Stimulated activated CD8-positive, alpha-beta memory T cell treated with anti-CD3 and anti-CD28 coated beads, Interleukin-4, amount 100 ng/mL, for 4 hours (primary cell): ENCODE results near the gene DCLK1.

ENCODE experiments used
- DNase-seq, 2 donors: peaks; one replicate each; pipeline ENCODE4 v3.0.0-alpha.2; 2020; ENCODE audit warnings: low read depth in 2 of 2, low spot score in 1 of 2

The DCLK1 gene

DNA sequence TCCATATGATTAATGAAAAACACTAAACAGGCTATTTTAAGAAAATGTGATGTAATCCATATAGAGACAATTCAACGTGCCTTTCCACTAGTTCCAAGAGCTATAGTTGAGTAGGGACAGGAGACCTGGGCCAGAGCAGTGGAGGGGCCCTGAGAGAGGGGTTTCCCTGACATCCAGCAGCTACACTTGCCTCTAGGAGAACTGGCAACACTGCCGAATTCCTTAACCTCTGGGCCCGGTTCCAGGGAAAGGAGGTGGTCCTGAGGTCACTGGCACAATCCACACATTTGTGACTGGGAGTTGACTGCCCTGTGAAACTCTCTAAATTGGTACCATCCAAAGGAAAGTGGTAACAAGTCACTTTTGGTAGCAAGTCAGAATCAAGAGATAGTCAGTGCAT, 264.4 kb downstream of the DCLK1 start:
- DNase-seq: no peak

DNA sequence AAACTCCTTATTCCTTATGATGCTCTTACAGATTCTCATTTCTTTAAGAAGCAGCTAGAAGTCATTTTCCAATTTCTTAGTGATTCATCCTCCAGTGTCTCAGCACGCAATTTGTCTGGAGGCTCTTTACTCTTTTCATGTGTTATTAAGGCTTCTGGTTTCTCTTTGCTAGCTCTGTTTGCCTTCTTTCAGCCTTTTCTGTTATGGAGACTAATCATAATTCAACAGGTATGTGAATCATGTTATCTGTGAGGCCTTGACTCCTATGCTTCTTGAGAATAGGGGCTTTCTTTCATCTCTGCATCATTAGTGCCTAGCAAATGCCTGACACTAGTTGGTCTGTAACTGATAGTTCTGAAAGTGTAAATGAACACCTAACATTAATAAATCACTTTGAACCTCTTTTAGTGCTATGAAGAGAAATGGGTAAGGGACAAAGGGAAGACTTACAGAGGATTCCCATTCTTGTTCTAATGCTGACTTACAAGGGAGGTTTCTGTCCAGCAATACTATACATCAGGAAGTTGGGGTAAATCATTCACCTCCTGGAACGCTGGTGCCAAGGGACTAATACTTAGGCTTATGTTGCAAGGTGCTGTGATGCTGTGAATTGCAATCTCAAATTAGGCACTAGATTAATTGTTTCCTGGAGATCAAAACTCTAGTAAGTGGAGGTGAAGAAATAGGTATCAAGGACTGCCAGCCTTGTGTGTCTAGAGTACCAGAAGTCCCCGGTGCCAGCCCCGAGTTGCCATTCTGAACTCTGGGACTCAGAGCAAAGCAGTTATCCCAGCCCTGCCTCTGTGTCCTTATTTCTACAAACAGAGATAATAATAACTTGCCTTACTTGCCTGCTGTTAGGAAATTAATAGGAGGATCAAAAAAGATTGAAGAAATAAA, 265.6 kb downstream of the DCLK1 start:
- DNase-seq: no peak

DNA sequence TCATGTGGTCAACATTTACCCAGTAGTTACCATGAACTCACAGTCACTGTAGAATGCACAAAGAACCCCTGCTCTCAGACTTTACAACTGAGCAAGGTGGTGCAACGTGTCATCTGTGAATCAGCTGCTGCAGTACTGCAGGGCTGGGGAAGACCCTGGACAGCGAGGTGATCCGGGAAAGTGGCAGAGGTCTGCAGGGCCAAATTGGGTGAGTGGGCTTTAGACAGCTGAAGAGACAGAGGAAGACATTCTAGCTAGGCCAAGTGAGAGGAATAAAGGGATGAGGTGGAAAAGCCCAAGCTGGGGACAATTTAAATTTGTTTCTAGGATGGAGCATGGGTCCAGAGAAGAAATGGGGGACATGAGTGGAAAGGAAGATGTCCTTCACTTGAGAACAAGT, 270.5 kb downstream of the DCLK1 start:
- DNase-seq: no peak

DNA sequence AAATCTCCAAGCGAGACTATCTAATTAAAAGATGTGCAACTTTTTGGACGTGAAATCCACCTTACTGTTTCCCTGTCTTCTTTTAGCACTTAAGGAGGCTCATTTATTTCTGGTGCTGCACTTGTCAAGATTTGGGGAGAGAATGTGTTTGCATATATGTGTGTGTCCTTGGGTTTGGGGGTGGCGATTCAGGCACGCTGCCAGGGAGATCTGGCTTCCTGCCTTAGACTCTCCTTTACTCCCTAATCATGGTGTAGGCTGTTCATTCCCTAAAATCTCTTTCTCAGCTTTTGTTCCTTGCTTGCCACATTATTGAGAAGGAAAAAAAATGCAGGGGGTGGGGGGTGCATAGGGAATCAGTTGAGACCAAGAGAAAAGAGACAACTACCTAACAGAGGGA, 271.2 kb downstream of the DCLK1 start:
- DNase-seq: no peak

DNA sequence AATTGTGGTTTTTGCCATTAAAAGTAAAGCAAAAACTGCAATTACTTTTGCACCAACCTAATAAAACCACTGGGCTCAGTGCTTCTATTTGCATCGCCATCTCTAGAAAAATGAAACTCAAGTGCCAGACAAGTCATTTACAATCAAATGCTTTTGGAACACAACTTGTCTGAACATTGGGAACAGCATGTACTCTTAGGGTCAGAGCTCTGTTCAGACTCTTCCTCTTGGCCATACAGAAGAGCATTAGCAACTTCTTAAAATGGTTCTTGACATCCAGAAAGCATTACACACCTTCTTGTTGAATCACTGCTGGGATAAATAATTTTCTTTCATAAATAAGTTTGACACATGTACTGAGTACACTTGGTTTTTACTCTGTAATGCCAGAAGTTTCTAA, 272.5 kb downstream of the DCLK1 start:
- no peak for DNase-seq

DNA sequence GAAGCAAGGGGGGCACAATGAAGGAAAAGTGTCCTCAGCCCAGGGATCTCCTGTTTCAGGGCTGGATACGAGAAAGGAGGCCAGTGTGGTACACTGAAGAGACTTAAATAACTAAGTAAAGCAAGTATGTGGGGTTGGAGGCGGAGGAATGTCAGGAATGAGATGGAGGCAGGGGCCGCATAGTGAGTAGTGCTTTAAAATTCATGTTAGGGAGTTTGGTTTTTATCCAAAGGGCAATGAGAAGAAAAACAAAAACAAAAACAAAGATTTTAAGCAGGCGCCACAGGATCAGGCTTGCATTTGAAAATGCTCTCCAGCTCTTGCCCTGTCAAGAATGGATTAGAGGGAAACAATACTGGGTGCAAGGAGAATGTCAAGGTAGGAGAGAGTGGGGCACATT, 273.4 kb downstream of the DCLK1 start:
- DNase-seq: no peak

DNA sequence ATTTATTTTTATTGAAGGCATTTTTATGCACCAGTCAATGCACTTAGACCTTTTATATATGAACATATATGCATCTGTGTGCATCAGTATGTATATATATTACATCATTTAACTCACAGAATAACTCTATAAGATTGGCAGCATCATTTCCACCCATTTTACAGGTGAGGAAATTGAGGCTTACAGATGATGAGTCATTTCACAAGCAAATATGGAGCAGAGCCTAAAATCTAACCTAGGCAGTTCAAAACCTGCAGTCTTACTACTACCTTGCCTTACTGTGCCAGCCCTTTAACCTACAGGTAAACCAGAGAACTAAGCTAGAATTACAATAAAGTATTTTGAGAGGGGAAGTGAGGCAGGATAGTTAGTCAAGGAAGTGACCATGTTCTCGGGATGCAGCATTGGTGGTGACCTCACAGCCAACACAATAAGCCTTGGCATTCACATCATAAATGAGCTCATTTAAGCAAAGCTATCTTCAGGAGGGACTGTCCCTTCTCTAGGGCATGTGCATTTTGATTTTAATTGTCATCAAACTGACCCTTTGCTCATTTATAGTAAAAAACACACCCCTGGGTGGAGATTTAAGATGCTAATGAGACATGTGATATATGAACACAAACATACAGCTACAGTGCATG, 274.3 kb downstream of the DCLK1 start:
- no peak for DNase-seq

DNA sequence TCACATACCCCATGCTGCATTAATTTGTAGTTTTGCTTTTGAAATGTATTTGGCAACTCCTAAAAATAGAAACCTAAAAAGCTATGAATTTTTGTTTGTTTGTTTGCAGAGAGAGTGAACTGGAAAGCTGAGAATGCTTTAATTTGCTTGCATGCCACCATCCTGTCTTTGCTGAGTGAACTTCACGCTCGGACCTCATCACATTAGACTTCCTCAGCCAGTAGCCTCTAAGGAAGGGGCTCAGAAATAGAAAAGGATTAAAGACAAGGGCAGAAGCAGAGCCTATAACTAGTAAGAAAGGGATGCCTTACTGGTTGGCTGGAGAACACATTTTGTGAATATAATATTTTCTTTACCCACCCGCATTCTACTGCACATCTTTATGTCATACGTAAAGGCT, 275.1 kb downstream of the DCLK1 start:
- no peak for DNase-seq

DNA sequence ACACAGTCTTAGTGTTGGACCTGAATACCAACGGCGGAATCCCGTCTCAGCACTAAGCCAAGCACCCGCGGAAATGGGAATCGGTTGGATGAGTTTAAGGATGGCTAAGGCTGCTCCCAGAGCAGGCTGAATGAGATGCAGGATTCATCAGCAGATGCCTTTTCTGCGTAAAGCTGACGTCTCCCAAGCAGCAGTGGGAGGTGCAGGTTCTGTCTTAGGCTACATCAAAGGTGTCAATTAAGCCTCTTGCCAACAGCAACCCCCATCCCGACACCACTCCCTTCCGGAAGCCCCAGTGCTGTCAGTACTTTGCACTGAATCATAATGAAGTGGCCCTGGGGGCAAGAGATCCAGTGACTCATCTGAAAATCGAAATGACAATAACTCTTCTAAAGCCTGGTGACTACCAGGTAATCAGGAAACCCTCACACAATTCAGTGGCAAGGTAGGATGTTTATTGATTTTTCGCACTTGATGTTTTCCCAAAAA, 275.6 kb downstream of the DCLK1 start:
- DNase-seq: no peak

DNA sequence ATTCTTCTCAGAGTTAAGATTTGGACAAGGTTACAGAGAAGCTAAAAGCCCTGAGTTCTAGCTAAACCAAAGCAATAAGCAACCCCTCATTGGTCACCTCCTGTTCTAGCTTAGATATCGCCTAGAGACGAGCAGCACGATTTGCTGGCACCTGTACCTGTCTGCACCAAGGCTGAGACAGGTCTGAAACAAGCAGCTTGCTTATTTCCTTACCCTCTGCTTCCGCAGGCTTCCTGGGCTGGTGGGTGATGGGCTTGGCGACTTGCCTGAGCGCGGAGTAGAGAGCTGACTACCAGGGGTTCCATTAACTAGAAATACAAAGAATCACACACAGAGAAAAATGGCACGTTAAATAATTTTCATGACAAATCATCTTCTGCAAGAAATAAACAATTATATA, 276.9 kb downstream of the DCLK1 start:
- no peak for DNase-seq

DNA sequence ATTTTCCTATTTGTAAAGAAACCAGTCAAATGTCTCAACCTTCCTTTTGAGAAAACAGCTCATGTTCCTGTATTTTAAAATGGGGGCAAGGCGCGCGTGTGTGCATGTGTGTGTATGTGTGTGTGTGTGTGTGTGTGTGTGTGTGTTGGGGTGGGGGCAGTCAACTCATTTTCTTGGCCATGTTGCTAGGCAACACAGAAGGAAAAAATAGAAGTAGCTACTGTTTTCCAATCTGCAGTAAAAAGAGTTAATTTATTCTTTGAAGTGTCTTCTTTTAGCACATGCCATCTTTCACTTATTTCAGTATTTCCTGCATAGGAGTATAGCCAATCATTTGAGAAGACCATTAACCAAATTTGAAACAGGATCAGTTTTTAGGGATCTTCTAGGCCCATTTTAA, 279.3 kb downstream of the DCLK1 start:
- no peak for DNase-seq

DNA sequence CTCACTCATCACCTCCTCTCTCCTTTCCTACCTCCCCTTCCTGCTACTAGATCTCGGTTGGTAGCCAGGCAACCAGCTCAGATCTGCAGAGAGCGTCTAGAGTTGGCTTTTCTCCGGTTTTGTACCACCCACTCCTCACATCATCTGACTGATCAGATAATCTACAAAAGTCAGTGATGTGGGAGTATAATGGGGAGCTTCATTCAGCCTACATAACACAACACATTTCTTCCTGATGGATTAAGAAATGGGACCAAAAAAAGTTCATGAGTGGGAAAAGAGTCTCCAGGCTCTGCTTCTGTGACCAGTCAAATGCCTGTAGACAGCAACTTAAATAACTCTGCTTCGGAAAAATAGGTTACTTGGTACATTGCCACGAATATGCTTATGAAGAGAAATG, 279.8 kb downstream of the DCLK1 start:
- DNase-seq: no peak

DNA sequence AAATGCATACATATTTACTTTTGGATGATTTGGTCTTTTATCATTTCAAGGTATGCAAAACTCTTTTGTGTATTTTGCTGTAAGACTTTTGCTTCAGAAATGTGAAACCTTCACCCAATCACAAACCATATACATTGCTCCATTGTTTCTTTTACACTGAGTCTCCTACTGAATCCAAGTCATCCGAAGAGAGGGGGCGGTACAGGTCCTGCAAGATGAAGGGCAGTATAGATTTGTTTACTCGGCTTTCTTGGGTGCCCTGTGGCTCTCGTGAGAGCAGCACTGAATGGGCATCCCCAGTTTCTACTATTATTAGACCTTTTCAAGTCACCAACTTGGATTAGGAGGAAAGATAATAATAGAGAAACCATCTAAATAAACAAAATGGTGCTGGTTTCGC, 280.6 kb downstream of the DCLK1 start:
- no peak for DNase-seq

DNA sequence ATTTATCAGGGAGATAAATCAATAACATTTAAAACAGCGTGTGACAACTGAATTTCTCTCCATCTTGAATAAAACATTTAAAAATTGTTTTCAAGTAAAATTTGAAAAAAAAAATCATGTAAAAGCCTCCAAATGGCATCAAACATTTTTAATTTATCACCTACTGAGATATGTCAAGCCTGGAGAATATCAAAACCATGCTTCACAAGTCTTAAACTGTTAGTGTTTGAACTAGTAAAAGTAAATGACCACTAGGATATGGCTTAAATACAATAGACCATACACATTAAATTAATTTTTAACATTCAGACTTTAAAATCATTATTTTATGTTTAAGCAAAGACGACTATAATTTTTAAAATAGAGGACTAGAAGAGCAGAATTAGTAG, 281.9 kb downstream of the DCLK1 start:
- no peak for DNase-seq

DNA sequence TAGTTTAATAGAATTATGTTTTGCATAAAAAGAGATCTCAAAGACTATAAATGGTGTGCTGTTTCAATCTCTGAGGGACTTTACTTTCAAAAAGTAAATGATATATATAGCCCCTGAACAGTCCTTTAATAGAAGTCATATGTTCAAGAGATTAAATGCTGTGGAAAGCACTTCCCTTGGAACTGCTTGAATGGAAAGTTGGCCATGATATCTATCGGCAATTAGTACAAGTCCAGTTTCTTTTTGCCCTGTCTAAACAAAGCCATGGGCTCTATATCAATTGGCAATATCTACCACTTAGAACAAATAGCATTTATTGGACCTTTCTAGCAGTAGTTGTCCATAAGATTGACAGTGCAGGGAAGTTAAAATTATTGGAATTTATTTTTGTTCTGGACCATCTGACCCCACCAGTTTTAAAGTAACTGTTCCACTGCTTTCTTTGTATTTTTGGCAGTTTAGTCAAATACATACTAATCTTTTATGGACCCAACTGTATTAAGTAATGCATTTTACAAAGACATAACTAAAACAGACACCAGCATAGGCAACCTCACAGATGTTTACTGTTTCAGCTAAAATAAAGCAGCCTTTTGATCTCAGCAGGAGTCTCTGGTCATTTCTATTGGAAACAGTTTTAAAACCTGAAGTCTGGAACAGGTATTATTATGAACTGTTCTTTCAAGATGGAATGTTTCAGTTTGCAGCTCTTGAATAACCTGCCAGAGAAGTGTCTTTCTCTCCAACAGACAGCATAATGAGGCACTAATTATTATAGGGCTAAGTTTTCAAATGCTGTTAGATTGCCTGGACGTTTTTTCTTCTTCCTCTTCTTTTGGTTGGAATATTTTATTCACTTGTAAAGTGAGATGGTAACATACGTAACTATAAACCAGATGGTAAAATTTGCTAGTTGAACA, 282.6 kb downstream of the DCLK1 start:
- no peak for DNase-seq

DNA sequence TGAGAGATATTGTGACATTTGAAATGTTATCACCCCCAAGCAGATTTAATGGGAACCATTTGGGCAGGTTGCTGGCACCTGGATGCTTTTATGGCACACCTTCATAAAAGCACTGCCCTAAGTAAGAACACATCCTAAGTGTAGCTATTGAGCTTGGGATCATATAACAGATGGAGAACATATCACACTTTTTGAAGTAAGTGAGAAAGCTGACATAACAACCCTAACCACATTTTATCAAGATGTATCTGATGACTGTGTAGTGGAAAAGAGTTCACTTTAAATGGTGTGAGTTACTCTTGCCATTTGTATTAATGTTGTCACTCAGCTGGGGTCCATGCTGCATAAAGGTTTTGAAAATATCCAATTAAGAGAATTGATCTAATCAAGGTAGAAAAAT, 287.9 kb downstream of the DCLK1 start:
- no peak for DNase-seq

DNA sequence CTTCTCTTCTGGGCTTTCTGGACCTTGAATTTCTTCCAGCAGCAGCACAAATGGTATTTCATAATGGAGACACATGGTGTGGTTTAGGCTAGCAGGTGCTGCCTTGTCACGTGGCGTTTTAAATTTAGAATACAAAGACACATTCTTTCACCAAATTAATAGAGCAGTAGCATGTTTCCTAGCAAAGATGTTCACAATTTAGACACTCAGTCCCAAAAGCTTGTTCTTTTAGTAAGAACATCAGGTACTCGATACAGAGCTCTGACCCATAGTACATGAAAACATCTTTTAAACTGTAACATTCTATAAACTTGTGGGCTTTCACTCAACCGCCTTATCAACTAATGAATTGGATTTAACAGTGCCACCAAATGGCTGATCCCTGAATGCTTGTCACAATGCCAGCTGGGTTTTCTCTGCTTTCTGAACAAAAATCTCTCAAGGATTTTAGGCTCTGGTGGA, 290.1 kb downstream of the DCLK1 start:
- DNase-seq: no peak

DNA sequence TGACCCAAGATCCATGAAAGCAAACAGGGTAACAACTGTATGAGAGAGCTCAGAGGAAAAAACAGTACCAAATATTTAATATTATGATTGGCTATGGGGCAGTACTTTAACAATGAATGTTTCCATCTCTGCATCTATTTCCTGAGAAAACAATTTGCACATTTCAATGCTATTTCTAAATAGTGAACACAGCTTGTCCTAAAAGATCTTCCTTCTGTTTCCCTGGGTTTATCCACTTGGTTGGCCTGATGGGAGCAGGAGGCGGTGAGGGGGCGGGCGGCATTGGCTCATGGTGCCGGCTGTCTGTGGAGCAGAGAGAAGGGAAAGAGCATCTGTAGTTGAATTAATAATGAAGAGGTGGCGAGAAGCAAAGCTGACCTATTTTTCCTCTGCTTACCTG, 291.4 kb downstream of the DCLK1 start:
- no peak for DNase-seq

DNA sequence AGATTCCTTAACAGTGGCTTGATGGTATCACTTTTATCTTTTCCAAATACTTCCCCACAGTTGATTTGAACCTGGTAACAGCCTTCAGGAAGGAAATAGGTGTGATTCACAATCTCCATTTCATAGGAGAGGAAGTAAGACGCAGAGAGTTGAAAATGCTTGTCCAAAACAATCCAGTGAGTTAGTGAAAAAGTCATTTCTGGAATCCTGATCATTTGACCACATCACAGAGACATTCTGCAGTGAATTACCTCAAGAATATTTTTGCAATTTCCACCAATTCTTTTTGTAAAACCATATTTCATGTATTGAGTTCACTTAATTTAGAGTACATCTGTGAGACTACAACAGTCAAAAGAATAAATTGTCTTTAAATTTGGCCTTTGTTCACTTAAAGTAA, 292.8 kb downstream of the DCLK1 start:
- DNase-seq: no peak

DNA sequence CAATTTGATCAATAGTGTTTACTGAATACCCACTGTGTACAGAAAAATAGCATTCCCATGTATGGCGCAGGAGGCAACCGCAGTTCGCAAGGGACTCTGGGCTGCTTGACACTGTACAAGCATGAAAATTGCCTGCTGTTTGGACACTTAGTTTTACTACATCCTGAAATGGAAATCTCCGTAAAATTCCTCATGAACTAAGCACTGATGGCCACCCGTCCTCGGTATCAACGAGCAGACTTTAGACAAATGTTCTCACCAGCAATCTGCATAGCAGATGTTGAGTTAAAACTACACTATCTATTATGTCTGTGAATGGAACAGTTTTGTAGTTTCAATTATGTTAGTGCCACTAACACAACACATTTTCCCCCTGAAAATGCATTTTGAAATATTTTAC, 294.7 kb downstream of the DCLK1 start:
- no peak for DNase-seq

DNA sequence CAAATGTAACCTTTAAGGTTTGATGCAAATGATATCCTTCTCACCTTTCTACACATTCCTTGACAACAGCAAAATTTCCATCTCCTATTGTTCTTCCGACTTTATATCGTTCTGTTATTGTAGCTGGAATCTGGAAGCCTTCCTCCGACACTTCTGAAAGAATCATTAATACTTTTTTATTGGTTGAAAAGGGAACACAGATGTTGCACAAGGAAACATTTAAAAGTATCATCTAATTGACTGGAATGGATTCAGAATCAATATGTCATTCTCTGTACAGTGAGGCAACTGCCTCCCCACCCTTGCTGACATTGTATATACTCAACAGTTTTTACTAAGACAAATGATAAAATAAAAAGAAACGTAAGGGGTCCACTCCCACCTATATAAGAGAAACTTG, 295.2 kb downstream of the DCLK1 start:
- no peak for DNase-seq
